HCT116 (cell line): ENCODE measurements around the gene AKAP8.

Experiments
- CTCF ChIP-seq, 3 experiments: fragments of 200-600 bp in 1 of 3; sonication (generic) in 1 of 3; IDR thresholded peaks in 2 of 3; conservative IDR thresholded peaks in 1 of 3; 2 replicates each; pipeline ENCODE4 v1.5.1; 2012 to 2017; ENCODE audit warnings: low read depth in 2 of 3, low read length in 2 of 3, antibody characterized with exemption in 1 of 3, borderline replicate concordance in 1 of 3, control low read depth in 1 of 3, mild to moderate bottlenecking in 1 of 3, mixed read lengths in 1 of 3, mixed run types in 1 of 3, moderate library complexity in 1 of 3; ENCODE audit not compliant: insufficient read depth in 1 of 3
- POLR2AphosphoS5 ChIP-seq: IDR thresholded peaks from 2 replicates; pipeline ENCODE4 v1.6.1; 2011; ENCODE audit warnings: mild to moderate bottlenecking, low read depth, low read length, moderate library complexity
- REST ChIP-seq: IDR thresholded peaks from 2 replicates; pipeline ENCODE4 v1.6.1; 2012; ENCODE audit warnings: low read depth
- YY1 ChIP-seq: IDR thresholded peaks from 2 replicates; pipeline ENCODE4 v1.6.1; 2011; ENCODE audit warnings: low read length, low read depth, moderate library complexity, mild to moderate bottlenecking; ENCODE audit not compliant: insufficient replicate concordance; ENCODE audit errors: extremely low read depth

GRCh38 chr19:15321739-15322138 lies 57.8 kb downstream of the AKAP8 start:
- no peak for TF ChIP-seq YY1
- no peak for TF ChIP-seq POLR2AphosphoS5
- TF ChIP-seq CTCF (IDR thresholded peaks at IDR 0.05 in 2 of 3, conservative IDR thresholded peaks at IDR 0.05 in 1 of 3; ENCODE audit: borderline replicate concordance in 1 of 3, insufficient read depth in 1 of 3, low read depth in 2 of 3, low read length in 2 of 3), result no peak
- no peak for TF ChIP-seq REST
